ENCODE data around the gene MAPK11.
A peak's percentile ranks its signal among the peaks of the same experiment; 100 is the strongest.

The MAPK11 gene

DNA sequence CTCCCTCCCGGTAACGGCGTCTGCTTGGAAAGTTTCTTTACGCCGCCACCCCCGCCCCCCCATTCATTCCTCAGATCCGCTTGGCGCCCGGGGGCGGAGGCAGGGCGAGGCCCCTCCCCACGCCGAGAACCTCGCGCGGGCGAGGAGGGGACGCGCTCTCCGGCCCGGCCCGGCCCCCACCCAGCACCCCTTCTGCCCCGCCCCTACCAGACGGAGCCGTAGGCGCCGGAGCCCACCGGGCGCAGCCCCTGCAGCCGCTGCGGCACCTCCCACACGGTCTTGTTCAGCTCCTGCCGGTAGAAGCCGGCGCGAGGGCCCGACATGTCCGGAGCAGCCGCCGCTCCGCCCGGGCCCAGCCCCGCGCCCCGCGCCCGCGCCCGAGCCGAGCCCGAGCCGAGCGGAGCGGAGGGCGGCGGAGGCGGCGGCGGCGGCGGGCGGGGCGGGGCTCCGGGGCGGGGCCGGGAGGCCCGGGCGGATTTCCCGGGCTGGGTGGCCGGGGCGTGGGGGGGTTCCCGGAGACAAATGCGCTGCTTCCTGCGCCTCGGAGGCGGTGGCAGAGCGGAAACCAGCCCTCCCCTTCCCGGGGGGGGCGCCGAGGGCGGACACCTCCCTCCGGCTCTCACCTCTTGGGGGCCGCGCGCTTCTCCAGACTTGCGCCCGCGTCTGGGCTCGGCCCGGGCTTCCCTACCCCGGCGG, at the start of gene MAPK11:
MAPK11 (minus strand) TSS at position 411 of the 696 bp plus-strand sequence; CDS start at position 323, 88 bp downstream.
- H3K4me1 ChIP-seq (ENCODE audit: control insufficient read depth, low read depth, low read length) = peaks cover 8% of the 10 kb centered on the region
- no peak within 1 kb of the TSS for H3K9ac ChIP-seq (ENCODE audit: low read length)

GRCh38 chr22:50319503-50319951, 49.3 kb upstream of the MAPK11 start:
- Histone ChIP-seq H3K9ac (ENCODE audit: low read length) (no peak overlapping the region), H3K4me3 (ENCODE audit: low read length) (no peak overlapping the region), H3K27me3 (ENCODE audit: control insufficient read depth, insufficient read depth, low read length) (no peaks in the 10 kb centered on the region), H3K9me3 (ENCODE audit: control insufficient read depth, low read depth, low read length) (no peaks in the 10 kb centered on the region), H3K27ac (ENCODE audit: low read length) (no peak overlapping the region), H3K4me1 (ENCODE audit: control insufficient read depth, low read depth, low read length) (no peaks in the 10 kb centered on the region), H3K36me3 (ENCODE audit: control insufficient read depth, low read depth, low read length) (no peaks in the 10 kb centered on the region)

More for the DNA sequence above, at the start of gene MAPK11:
- Histone ChIP-seq H3K9me3 (ENCODE audit: control insufficient read depth, low read depth, low read length) (no peaks in the 10 kb centered on the region), H3K4me3 (ENCODE audit: low read length) (peak within 1 kb of the TSS; percentile 54), H3K27ac (ENCODE audit: low read length) (no peak within 1 kb of the TSS), H3K27me3 (ENCODE audit: control insufficient read depth, insufficient read depth, low read length) (peaks cover 43% of the 10 kb centered on the region), H3K36me3 (ENCODE audit: control insufficient read depth, low read depth, low read length) (peaks cover 2% of the 10 kb centered on the region)

DNA sequence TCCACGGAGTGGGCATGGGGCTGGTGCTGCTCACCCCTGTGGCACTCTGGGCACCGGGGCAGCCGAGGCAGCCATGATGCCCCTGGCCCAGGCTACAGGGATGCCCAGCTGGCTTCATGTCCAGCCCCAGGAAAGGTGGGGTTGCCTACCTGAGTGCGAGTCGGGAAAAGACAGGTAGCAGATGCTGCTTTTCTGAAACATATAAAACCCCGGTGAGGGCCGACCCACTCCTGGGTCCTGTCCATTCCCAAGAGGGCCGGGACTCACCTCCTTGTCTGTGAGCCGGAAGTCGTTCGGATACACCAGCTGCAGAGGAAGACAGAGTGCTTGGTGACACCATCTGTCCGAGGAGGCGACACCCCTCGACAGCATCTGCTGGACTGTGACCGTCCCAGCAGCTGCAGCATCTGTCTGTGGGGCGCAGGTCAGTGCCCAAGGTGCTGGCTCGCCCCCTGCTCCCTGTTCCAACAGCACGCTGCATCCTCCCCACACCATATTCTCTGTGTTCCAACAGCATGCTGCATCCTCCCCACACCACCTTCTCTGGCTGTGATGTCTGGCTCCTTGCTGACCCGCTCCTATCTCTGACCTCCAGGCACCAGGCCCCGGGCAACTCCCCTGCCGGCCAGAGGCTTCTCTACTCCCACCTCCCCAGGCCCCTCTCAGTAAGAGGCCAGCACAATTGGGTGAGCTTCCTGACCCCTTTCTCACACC, 48.7 kb upstream of the MAPK11 start:
- Histone ChIP-seq H3K4me1 (ENCODE audit: control insufficient read depth, low read depth, low read length) (no peaks in the 10 kb centered on the region), H3K4me3 (ENCODE audit: low read length) (no peak overlapping the region), H3K27ac (ENCODE audit: low read length) (no peak overlapping the region)

GRCh38 chr22:50318356-50318697, 48.1 kb upstream of the MAPK11 start:
- Histone ChIP-seq H3K9me3 (ENCODE audit: control insufficient read depth, low read depth, low read length) (no peaks in the 10 kb centered on the region), H3K27ac (ENCODE audit: low read length) (no peak overlapping the region), H3K9ac (ENCODE audit: low read length) (no peak overlapping the region), H3K4me3 (ENCODE audit: low read length) (no peak overlapping the region), H3K4me1 (ENCODE audit: control insufficient read depth, low read depth, low read length) (no peaks in the 10 kb centered on the region), H3K27me3 (ENCODE audit: control insufficient read depth, insufficient read depth, low read length) (no peaks in the 10 kb centered on the region), H3K36me3 (ENCODE audit: control insufficient read depth, low read depth, low read length) (no peaks in the 10 kb centered on the region)

More for the DNA sequence above, 48.7 kb upstream of the MAPK11 start:
- no peak overlapping the region for H3K9ac ChIP-seq (ENCODE audit: low read length)
- no peaks in the 10 kb centered on the region for H3K27me3 ChIP-seq (ENCODE audit: control insufficient read depth, insufficient read depth, low read length)
- no peaks in the 10 kb centered on the region for H3K9me3 ChIP-seq (ENCODE audit: control insufficient read depth, low read depth, low read length)
- H3K36me3 ChIP-seq (ENCODE audit: control insufficient read depth, low read depth, low read length) = no peaks in the 10 kb centered on the region

- Histone ChIP-seq H3K36me3 (ENCODE audit: control insufficient read depth, low read depth, low read length) (no peaks in the 10 kb centered on the region), H3K4me3 (ENCODE audit: low read length) (no peak overlapping the region), H3K4me1 (ENCODE audit: control insufficient read depth, low read depth, low read length) (no peaks in the 10 kb centered on the region), H3K9ac (ENCODE audit: low read length) (no peak overlapping the region), H3K9me3 (ENCODE audit: control insufficient read depth, low read depth, low read length) (no peaks in the 10 kb centered on the region), H3K27ac (ENCODE audit: low read length) (no peak overlapping the region), H3K27me3 (ENCODE audit: control insufficient read depth, insufficient read depth, low read length) (no peaks in the 10 kb centered on the region)
These were observed 47.5 kb upstream of the MAPK11 start for GRCh38 chr22:50317674-50318073.

DNA sequence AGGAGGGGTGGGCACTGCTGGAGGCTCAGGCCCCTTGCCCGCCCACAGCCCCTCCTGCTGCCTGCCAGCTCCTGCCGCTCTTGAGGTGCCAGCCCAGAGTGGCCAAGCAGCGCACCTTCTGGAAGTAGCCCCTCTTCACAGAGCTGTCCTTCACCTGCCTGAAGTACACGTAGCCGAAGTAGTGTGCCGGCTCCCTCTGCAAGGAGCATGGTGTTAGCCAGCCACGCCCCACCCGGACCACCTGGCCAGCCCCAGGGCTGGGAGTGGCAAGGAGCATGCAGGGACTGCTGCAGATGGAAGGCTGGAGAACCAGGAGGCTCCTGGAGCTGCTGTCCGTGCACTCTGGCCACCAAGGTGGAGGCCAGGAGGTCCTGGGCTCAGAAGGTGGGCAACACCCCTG, 47.0 kb upstream of the MAPK11 start:
- Histone ChIP-seq H3K36me3 (ENCODE audit: control insufficient read depth, low read depth, low read length) (no peaks in the 10 kb centered on the region), H3K4me3 (ENCODE audit: low read length) (no peak overlapping the region), H3K27me3 (ENCODE audit: control insufficient read depth, insufficient read depth, low read length) (no peaks in the 10 kb centered on the region), H3K9me3 (ENCODE audit: control insufficient read depth, low read depth, low read length) (no peaks in the 10 kb centered on the region), H3K27ac (ENCODE audit: low read length) (no peak overlapping the region), H3K9ac (ENCODE audit: low read length) (no peak overlapping the region), H3K4me1 (ENCODE audit: control insufficient read depth, low read depth, low read length) (no peaks in the 10 kb centered on the region)

DNA sequence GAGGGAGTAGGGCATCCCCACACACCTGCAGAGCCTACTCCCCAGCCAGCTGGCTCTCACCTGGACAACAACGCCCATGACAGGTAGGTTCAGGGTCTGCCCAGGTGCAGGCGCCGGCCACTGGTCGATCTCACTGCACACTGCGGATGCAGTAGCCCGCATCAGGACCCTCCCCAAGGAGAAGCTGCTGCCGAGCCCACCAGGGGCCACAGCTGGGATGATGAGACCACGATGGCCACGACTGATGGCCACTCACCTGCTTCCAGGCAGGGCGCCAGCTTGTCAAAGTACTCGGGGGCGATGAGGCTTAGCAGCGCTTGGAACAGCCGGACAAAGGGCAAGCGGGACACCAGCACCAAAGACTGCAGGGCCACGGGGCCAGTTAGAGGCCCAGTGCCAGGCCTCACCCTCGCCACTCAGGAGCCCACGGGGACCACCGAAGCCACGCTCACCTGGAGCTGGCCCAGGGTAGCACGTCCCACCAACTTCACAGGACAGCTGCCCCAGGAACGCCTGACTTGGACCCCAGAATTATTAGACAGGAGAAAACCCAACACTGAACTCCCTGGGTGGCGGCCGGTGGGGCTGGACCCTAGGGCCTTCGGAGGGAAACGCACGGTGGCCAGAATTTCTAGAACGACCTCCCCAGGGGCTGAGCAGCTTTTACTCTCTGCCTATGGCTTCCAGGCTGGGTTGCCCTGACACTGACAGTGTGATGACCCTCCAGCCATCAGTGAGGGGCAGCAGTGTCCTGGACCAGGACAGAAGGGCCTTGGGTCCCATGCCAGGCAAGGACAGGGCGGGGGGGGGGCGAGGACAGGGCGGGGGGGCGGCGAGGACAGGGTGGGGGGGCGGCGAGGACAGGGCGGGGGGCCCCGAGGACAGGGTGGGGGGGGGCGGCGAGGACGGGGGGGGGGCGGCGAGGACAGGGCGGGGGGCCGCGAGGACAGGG, 46.2 kb upstream of the MAPK11 start:
- Histone ChIP-seq H3K27me3 (ENCODE audit: control insufficient read depth, insufficient read depth, low read length) (no peaks in the 10 kb centered on the region), H3K36me3 (ENCODE audit: control insufficient read depth, low read depth, low read length) (no peaks in the 10 kb centered on the region), H3K9ac (ENCODE audit: low read length) (no peak overlapping the region), H3K4me3 (ENCODE audit: low read length) (no peak overlapping the region), H3K4me1 (ENCODE audit: control insufficient read depth, low read depth, low read length) (no peaks in the 10 kb centered on the region), H3K27ac (ENCODE audit: low read length) (no peak overlapping the region), H3K9me3 (ENCODE audit: control insufficient read depth, low read depth, low read length) (no peaks in the 10 kb centered on the region)

- Histone ChIP-seq H3K27ac (ENCODE audit: low read length) (no peak overlapping the region), H3K27me3 (ENCODE audit: control insufficient read depth, insufficient read depth, low read length) (no peaks in the 10 kb centered on the region), H3K4me3 (ENCODE audit: low read length) (no peak overlapping the region), H3K4me1 (ENCODE audit: control insufficient read depth, low read depth, low read length) (no peaks in the 10 kb centered on the region), H3K9me3 (ENCODE audit: control insufficient read depth, low read depth, low read length) (no peaks in the 10 kb centered on the region), H3K9ac (ENCODE audit: low read length) (no peak overlapping the region), H3K36me3 (ENCODE audit: control insufficient read depth, low read depth, low read length) (no peaks in the 10 kb centered on the region)
These were observed 45.3 kb upstream of the MAPK11 start for GRCh38 chr22:50315289-50316113.

- Histone ChIP-seq H3K4me1 (ENCODE audit: control insufficient read depth, low read depth, low read length) (no peaks in the 10 kb centered on the region), H3K9me3 (ENCODE audit: control insufficient read depth, low read depth, low read length) (no peaks in the 10 kb centered on the region), H3K9ac (ENCODE audit: low read length) (no peak overlapping the region), H3K4me3 (ENCODE audit: low read length) (no peak overlapping the region), H3K27ac (ENCODE audit: low read length) (no peak overlapping the region), H3K36me3 (ENCODE audit: control insufficient read depth, low read depth, low read length) (no peaks in the 10 kb centered on the region), H3K27me3 (ENCODE audit: control insufficient read depth, insufficient read depth, low read length) (no peaks in the 10 kb centered on the region)
These were observed 44.5 kb upstream of the MAPK11 start for GRCh38 chr22:50314455-50315288.

- Histone ChIP-seq H3K9ac (ENCODE audit: low read length) (no peak overlapping the region), H3K4me3 (ENCODE audit: low read length) (no peak overlapping the region), H3K4me1 (ENCODE audit: control insufficient read depth, low read depth, low read length) (no peaks in the 10 kb centered on the region)
These were observed 43.9 kb upstream of the MAPK11 start for GRCh38 chr22:50314081-50314454.

More at GRCh38 chr22:50314081-50314454, 43.9 kb upstream of the MAPK11 start:
- no peak overlapping the region for H3K27ac ChIP-seq (ENCODE audit: low read length)
- H3K36me3 ChIP-seq (ENCODE audit: control insufficient read depth, low read depth, low read length) = no peaks in the 10 kb centered on the region
- no peaks in the 10 kb centered on the region for H3K27me3 ChIP-seq (ENCODE audit: control insufficient read depth, insufficient read depth, low read length)
- H3K9me3 ChIP-seq (ENCODE audit: control insufficient read depth, low read depth, low read length) = no peaks in the 10 kb centered on the region
